Measurements from ENCODE around the gene P2RX2. TPM values are rescaled to one million over a fixed set of nuclear protein-coding genes. Genes with fewer than 3 reads are reported as not detected.

Gene P2RX2
- total RNA-seq, 4 donors from 2014 or later, result not detected

- no peak for TF ChIP-seq CTCF (IDR thresholded peaks at IDR 0.05; ENCODE audit: low read depth)
Observed at GRCh38 chr12:132578826-132579225, 39.8 kb upstream of the P2RX2 start.

GRCh38 chr12:132579744-132580143 lies 38.8 kb upstream of the P2RX2 start:
- no peak for TF ChIP-seq CTCF (IDR thresholded peaks at IDR 0.05; ENCODE audit: low read depth)

- no peak for TF ChIP-seq CTCF (IDR thresholded peaks at IDR 0.05; ENCODE audit: low read depth)
Observed at GRCh38 chr12:132580701-132581292, 37.8 kb upstream of the P2RX2 start.

- TF ChIP-seq CTCF (IDR thresholded peaks at IDR 0.05; ENCODE audit: low read depth), result no peak
Observed at GRCh38 chr12:132581348-132582057, 37.1 kb upstream of the P2RX2 start.

- TF ChIP-seq CTCF (IDR thresholded peaks at IDR 0.05; ENCODE audit: low read depth), result no peak
Observed at GRCh38 chr12:132582058-132582420, 36.5 kb upstream of the P2RX2 start.

- TF ChIP-seq CTCF (IDR thresholded peaks at IDR 0.05; ENCODE audit: low read depth), result no peak
Observed at GRCh38 chr12:132582582-132583410, 35.8 kb upstream of the P2RX2 start.

GRCh38 chr12:132583411-132583710 lies 35.2 kb upstream of the P2RX2 start:
- TF ChIP-seq CTCF (IDR thresholded peaks at IDR 0.05; ENCODE audit: low read depth), result no peak
